Keratinocyte (primary cell): ENCODE measurements around the gene AFAP1L2. TPM values are rescaled to one million over a fixed set of nuclear protein-coding genes. Genes with fewer than 3 reads are reported as not detected.
A peak's percentile ranks its signal among the peaks of the same experiment; 100 is the strongest.

Source experiments
- DNase-seq: peaks from one replicate; pipeline ENCODE4 v3.0.0-alpha.2; 2011; ENCODE audit warnings: low read depth, missing footprints, low spot score
- FAIRE-seq: peaks from 2 replicates; lab custom pipeline; 2011; peaks lifted over from hg19 to GRCh38; lab: Jason Lieb, UNC
- H2AFZ ChIP-seq: 2 replicates; pipeline ENCODE4 v1.6.0; 2012; ENCODE audit warnings: low read length, control low read depth, inconsistent platforms; ENCODE audit not compliant: control insufficient read depth
- H3K27ac ChIP-seq: 2 replicates; pipeline ENCODE4 v1.5.1; 2011; ENCODE audit warnings: low read length; ENCODE audit not compliant: control insufficient read depth, insufficient read depth
- H3K27me3 ChIP-seq: 3 replicates; pipeline ENCODE4 v1.6.0; 2011; ENCODE audit warnings: low read length; ENCODE audit not compliant: control insufficient read depth, insufficient read depth; ENCODE audit errors: extremely low read depth
- H3K36me3 ChIP-seq, 2 experiments: 2 replicates in 1 of 2; 3 replicates in 1 of 2; pipeline ENCODE4 v1.5.1; 2011; ENCODE audit warnings: low read length in 2 of 2, mild to moderate bottlenecking in 1 of 2; ENCODE audit not compliant: control insufficient read depth in 2 of 2, insufficient read depth in 2 of 2; ENCODE audit errors: extremely low read depth in 1 of 2
- H3K4me1 ChIP-seq: 3 replicates; pipeline ENCODE4 v1.5.1; 2011; ENCODE audit warnings: low read length; ENCODE audit not compliant: control insufficient read depth, insufficient read depth; ENCODE audit errors: extremely low read depth
- H3K4me2 ChIP-seq: 3 replicates; pipeline ENCODE4 v1.6.0; 2011; ENCODE audit warnings: low read depth, low read length; ENCODE audit not compliant: control insufficient read depth, insufficient read depth; ENCODE audit errors: extremely low read depth
- H3K4me3 ChIP-seq, 3 experiments: fragments of 200-600 bp in 1 of 3; sonication (generic) in 1 of 3; 2 replicates in 2 of 3; 3 replicates in 1 of 3; pipeline ENCODE4 v1.5.1; 2011 to 2016; ENCODE audit warnings: low read length in 3 of 3, mild to moderate bottlenecking in 3 of 3, control low read depth in 2 of 3, inconsistent platforms in 1 of 3, low read depth in 1 of 3, mixed read lengths in 1 of 3, mixed run types in 1 of 3, moderate library complexity in 1 of 3; ENCODE audit not compliant: control insufficient read depth in 2 of 3, insufficient read depth in 2 of 3; ENCODE audit errors: extremely low read depth in 1 of 3
- H3K79me2 ChIP-seq: 2 replicates; pipeline ENCODE4 v1.6.0; 2012; ENCODE audit warnings: low read length; ENCODE audit not compliant: control insufficient read depth, insufficient read depth
- H3K9ac ChIP-seq: 3 replicates; pipeline ENCODE4 v1.6.0; 2011; ENCODE audit warnings: low read length; ENCODE audit not compliant: control insufficient read depth, insufficient read depth; ENCODE audit errors: extremely low read depth
- H3K9me1 ChIP-seq: 3 replicates; pipeline ENCODE4 v1.6.0; 2011; ENCODE audit warnings: low read length; ENCODE audit not compliant: control insufficient read depth, insufficient read depth; ENCODE audit errors: extremely low read depth
- H3K9me3 ChIP-seq: 2 replicates; pipeline ENCODE4 v1.5.1; 2012; ENCODE audit warnings: low read depth, low read length; ENCODE audit not compliant: control insufficient read depth
- H4K20me1 ChIP-seq: 3 replicates; pipeline ENCODE4 v1.6.0; 2011; ENCODE audit warnings: low read length; ENCODE audit not compliant: control insufficient read depth, insufficient read depth; ENCODE audit errors: extremely low read depth
- CTCF ChIP-seq, 3 experiments: IDR thresholded peaks in 1 of 3; conservative IDR thresholded peaks in 1 of 3; optimal IDR thresholded peaks in 1 of 3; 2 replicates in 2 of 3; 3 replicates in 1 of 3; pipeline versions ENCODE3 to v1.5.1; 2011; ENCODE audit warnings: low read length in 3 of 3, mild to moderate bottlenecking in 3 of 3, moderate library complexity in 2 of 3, control low read depth in 1 of 3, inconsistent platforms in 1 of 3; ENCODE audit not compliant: insufficient read depth in 2 of 3; ENCODE audit errors: extremely low read depth in 1 of 3
- EZH2 ChIP-seq: IDR thresholded peaks from one replicate; pipeline ENCODE4 v1.6.1; 2012; ENCODE audit warnings: inconsistent platforms, mild to moderate bottlenecking, low read length, moderate library complexity
- dilution Hi-C: fragments of 300-500 bp; cut with MboI; formaldehyde crosslinking; loops from one replicate; pipeline ENCODE4 v1.7.0; 2020; ENCODE audit warnings: low sequenced_read_pairs; ENCODE audit not compliant: extremely low pct_ligation_motif_present
- polyA plus RNA-seq, 5 experiments: library from polyadenylated mRNA; depleted of rRNA in 3 of 5; stranded (reverse) in 3 of 5; stranded (forward) in 1 of 5; unstranded in 1 of 5; fragments of >200 nt; gene quantifications; 1 replicate in 1 of 5; 2 replicates in 3 of 5; 3 replicates in 1 of 5; pipeline versions ENCODE4 v1.2.1 to v1.2.3, GENCODE V29; 2011 to 2012; ENCODE audit warnings: missing spikeins in 2 of 5, low read depth in 1 of 5, low replicate concordance in 1 of 5

Gene AFAP1L2
- polyA plus RNA-seq, 1 donor (not counting 4 experiments of a cell fraction or from before 2014, with no cell fraction given), result 40.4 TPM

- TF ChIP-seq CTCF (optimal IDR thresholded peaks at IDR 0.05 in 1 of 3, IDR thresholded peaks at IDR 0.05 in 1 of 3, conservative IDR thresholded peaks at IDR 0.05 in 1 of 3; ENCODE audit: extremely low read depth in 1 of 3, insufficient read depth in 2 of 3, low read length in 3 of 3), result no peak
- no peak for TF ChIP-seq EZH2
Observed at GRCh38 chr10:114431414-114432135, 27.3 kb upstream of the AFAP1L2 start.

GRCh38 chr10:114430688-114431413 is 26.5 kb upstream of the AFAP1L2 start:
- H3K4me2 ChIP-seq, result peak overlapping the region; percentile 55
- TF ChIP-seq CTCF (optimal IDR thresholded peaks at IDR 0.05 in 1 of 3, IDR thresholded peaks at IDR 0.05 in 1 of 3, conservative IDR thresholded peaks at IDR 0.05 in 1 of 3; ENCODE audit: extremely low read depth in 1 of 3, insufficient read depth in 2 of 3, low read length in 3 of 3) (no peak), EZH2 (no peak)
- H3K79me2 ChIP-seq, result no peaks in the 10 kb centered on the region
- peaks cover 4 to 7% of the 10 kb centered on the region in 2 experiments for H3K36me3 ChIP-seq
- H3K9ac ChIP-seq, result no peak overlapping the region
- FAIRE-seq, result no peak
- H3K27me3 ChIP-seq, result no peaks in the 10 kb centered on the region
- no peaks in the 10 kb centered on the region for H3K9me3 ChIP-seq
- H3K4me3 ChIP-seq, result no peak overlapping the region
- DNase-seq, result no peak
- no peaks in the 10 kb centered on the region for H3K9me1 ChIP-seq
- no peak overlapping the region for H2AFZ ChIP-seq
- dilution Hi-C loops, result no loop called here
- H4K20me1 ChIP-seq, result no peaks in the 10 kb centered on the region
- H3K27ac ChIP-seq, result no peak overlapping the region
- peaks cover 16% of the 10 kb centered on the region for H3K4me1 ChIP-seq

More at GRCh38 chr10:114431414-114432135, 27.3 kb upstream of the AFAP1L2 start:
- Histone ChIP-seq H3K79me2 (no peaks in the 10 kb centered on the region), H3K4me2 (peak overlapping the region; percentile 55), H3K36me3 (peaks cover 6 to 10% of the 10 kb centered on the region in 2 experiments), H4K20me1 (no peaks in the 10 kb centered on the region), H3K27ac (peak overlapping the region; percentile 16), H3K4me1 (peaks cover 16% of the 10 kb centered on the region), H3K4me3 (no peak overlapping the region), H3K27me3 (no peaks in the 10 kb centered on the region), H3K9ac (no peak overlapping the region), H3K9me3 (no peaks in the 10 kb centered on the region), H3K9me1 (no peaks in the 10 kb centered on the region), H2AFZ (no peak overlapping the region)
- no peak for DNase-seq
- dilution Hi-C loops, result no loop called here
- peak; percentile 96 for FAIRE-seq
